Natural killer cell treated with Interleukin-12 subunit alpha and Interleukin-12 subunit beta and Interleukin-15 and Interleukin-18, amount 100 ng/mL, for 72 hours (primary cell): ENCODE results near the gene C3orf22. TPM values are rescaled to one million over a fixed set of nuclear protein-coding genes. Genes with fewer than 3 reads are reported as not detected.

ENCODE experiments used
- ATAC-seq, 2 donors: fragments of 150-1000 bp; cut with Tn5 transposase in 1 of 2; sonication (Bioruptor Pico), chemical (Tn5 transposase) in 1 of 2; 2 replicates each; pipeline ENCODE4 v1.10.0; 2021
- DNase-seq: peaks from one replicate; pipeline ENCODE4 v3.0.0; 2022; ENCODE audit warnings: low spot score
- H3K27ac Mint-ChIP-seq, 2 donors: 1 replicate in 1 of 2; 2 replicates in 1 of 2; pipeline ENCODE4 v1.8.0; 2022; ENCODE audit warnings: mixed read lengths in 2 of 2, mild to moderate bottlenecking in 1 of 2, moderate library complexity in 1 of 2
- H3K27me3 Mint-ChIP-seq, 2 donors: 1 replicate in 1 of 2; 2 replicates in 1 of 2; pipeline ENCODE4 v1.8.0; 2022; ENCODE audit warnings: mixed read lengths in 2 of 2
- H3K36me3 Mint-ChIP-seq: one replicate; pipeline ENCODE4 v1.8.0; 2022; ENCODE audit warnings: mixed read lengths
- H3K4me1 Mint-ChIP-seq, 2 donors: 1 replicate in 1 of 2; 2 replicates in 1 of 2; pipeline ENCODE4 v1.8.0; 2022; ENCODE audit warnings: low read depth in 2 of 2, mixed read lengths in 2 of 2, mild to moderate bottlenecking in 1 of 2
- H3K4me3 Mint-ChIP-seq: one replicate; pipeline ENCODE4 v1.8.0; 2022; ENCODE audit warnings: mixed read lengths
- H3K9me3 Mint-ChIP-seq: 2 replicates; pipeline ENCODE4 v1.8.0; 2022; ENCODE audit warnings: mixed read lengths
- total RNA-seq, 2 donors: library from RNA; stranded (reverse); gene quantifications; one replicate each; pipeline ENCODE4 v1.2.3, GENCODE V29; 2022

The C3orf22 gene
- total RNA-seq, 2 donors from 2014 or later, result not detected

- H3K4me3 Mint-ChIP-seq, result no peak overlapping the region
- DNase-seq (peak; percentile 44), ATAC-seq (no peak)
- H3K4me1 Mint-ChIP-seq, result peaks cover 16% of the 10 kb centered on the region in 2 donors
- H3K9me3 Mint-ChIP-seq, result no peaks in the 10 kb centered on the region
- peaks cover 3% of the 10 kb centered on the region for H3K36me3 Mint-ChIP-seq
- H3K27me3 Mint-ChIP-seq, result peaks cover 4 to 29% of the 10 kb centered on the region in 2 donors
- no peak overlapping the region for H3K27ac Mint-ChIP-seq
These were observed 14.0 kb downstream of the C3orf22 start for GRCh38 chr3:126544596-126545281.

- no peak overlapping the region for H3K4me3 Mint-ChIP-seq
- no peak overlapping the region for H3K27ac Mint-ChIP-seq
- H3K36me3 Mint-ChIP-seq, result peaks cover 4% of the 10 kb centered on the region
- H3K27me3 Mint-ChIP-seq, result peaks cover 0 to 23% of the 10 kb centered on the region in 2 donors
- DNase-seq (peak; percentile 41), ATAC-seq (no peak)
- H3K9me3 Mint-ChIP-seq, result no peaks in the 10 kb centered on the region
- peaks cover 19 to 22% of the 10 kb centered on the region in 2 donors for H3K4me1 Mint-ChIP-seq
These were observed 15.2 kb downstream of the C3orf22 start for GRCh38 chr3:126543457-126544061.

GRCh38 chr3:126542340-126543241, 16.1 kb downstream of the C3orf22 start:
- Mint-ChIP-seq H3K36me3 (peaks cover 4% of the 10 kb centered on the region), H3K9me3 (no peaks in the 10 kb centered on the region), H3K4me3 (no peak overlapping the region), H3K27ac (no peak overlapping the region), H3K4me1 (peaks cover 19 to 22% of the 10 kb centered on the region in 2 donors), H3K27me3 (peaks cover 0 to 23% of the 10 kb centered on the region in 2 donors)
- DNase-seq, result peak; percentile 57
- ATAC-seq, result no peak

- Mint-ChIP-seq H3K27me3 (peaks cover 0 to 22% of the 10 kb centered on the region in 2 donors), H3K4me1 (peaks cover 19 to 22% of the 10 kb centered on the region in 2 donors), H3K36me3 (peaks cover 4% of the 10 kb centered on the region), H3K9me3 (no peaks in the 10 kb centered on the region), H3K27ac (no peak overlapping the region), H3K4me3 (no peak overlapping the region)
- ATAC-seq (no peak), DNase-seq (peak; percentile 55)
These were observed 16.9 kb downstream of the C3orf22 start for GRCh38 chr3:126541628-126542339.

- H3K4me1 Mint-ChIP-seq, result peaks cover 19 to 22% of the 10 kb centered on the region in 2 donors
- ATAC-seq (no peak), DNase-seq (no peak)
- H3K27me3 Mint-ChIP-seq, result peaks cover 0 to 22% of the 10 kb centered on the region in 2 donors
- no peaks in the 10 kb centered on the region for H3K9me3 Mint-ChIP-seq
- H3K36me3 Mint-ChIP-seq, result peaks cover 4% of the 10 kb centered on the region
- H3K4me3 Mint-ChIP-seq, result no peak overlapping the region
- H3K27ac Mint-ChIP-seq, result peak overlapping the region in 1 of 2 donors; percentile 61
These were observed 17.6 kb downstream of the C3orf22 start for GRCh38 chr3:126540951-126541627.

- Mint-ChIP-seq H3K36me3 (peaks cover 4% of the 10 kb centered on the region), H3K27ac (peak overlapping the region; percentile 61 to 72), H3K9me3 (no peaks in the 10 kb centered on the region), H3K4me1 (peaks cover 19 to 22% of the 10 kb centered on the region in 2 donors), H3K4me3 (no peak overlapping the region), H3K27me3 (peaks cover 2 to 23% of the 10 kb centered on the region in 2 donors)
- peak; percentile 39 for DNase-seq
- ATAC-seq, result no peak
These were observed 18.3 kb downstream of the C3orf22 start for GRCh38 chr3:126540342-126540849.

- DNase-seq (peak; percentile 40), ATAC-seq (peak in 1 of 2 donors; percentile 13)
- Mint-ChIP-seq H3K4me3 (no peak overlapping the region), H3K9me3 (no peaks in the 10 kb centered on the region), H3K4me1 (peaks cover 19 to 22% of the 10 kb centered on the region in 2 donors), H3K27ac (peak overlapping the region; percentile 61 to 72), H3K36me3 (peaks cover 4% of the 10 kb centered on the region), H3K27me3 (peaks cover 6 to 29% of the 10 kb centered on the region in 2 donors)
These were observed 19.0 kb downstream of the C3orf22 start for GRCh38 chr3:126539558-126540250.

GRCh38 chr3:126538966-126539365, 19.8 kb downstream of the C3orf22 start:
- DNase-seq (no peak), ATAC-seq (no peak)
- Mint-ChIP-seq H3K36me3 (peaks cover 4% of the 10 kb centered on the region), H3K27ac (no peak overlapping the region), H3K27me3 (peaks cover 12 to 36% of the 10 kb centered on the region in 2 donors), H3K4me3 (no peak overlapping the region), H3K9me3 (no peaks in the 10 kb centered on the region), H3K4me1 (peaks cover 19 to 22% of the 10 kb centered on the region in 2 donors)

- peaks cover 4% of the 10 kb centered on the region for H3K36me3 Mint-ChIP-seq
- H3K27me3 Mint-ChIP-seq, result peaks cover 12 to 41% of the 10 kb centered on the region in 2 donors
- no peak overlapping the region for H3K27ac Mint-ChIP-seq
- H3K4me1 Mint-ChIP-seq, result peaks cover 19 to 22% of the 10 kb centered on the region in 2 donors
- H3K9me3 Mint-ChIP-seq, result no peaks in the 10 kb centered on the region
- ATAC-seq (no peak), DNase-seq (peak; percentile 53)
- H3K4me3 Mint-ChIP-seq, result no peak overlapping the region
These were observed 20.4 kb downstream of the C3orf22 start for GRCh38 chr3:126538316-126538715.

- no peak for DNase-seq
These were observed 20.9 kb downstream of the C3orf22 start for GRCh38 chr3:126537730-126538281.

GRCh38 chr3:126537116-126537729, 21.5 kb downstream of the C3orf22 start:
- ATAC-seq, result peak in 1 of 2 donors; percentile 29

More at GRCh38 chr3:126537730-126538281, 20.9 kb downstream of the C3orf22 start:
- Mint-ChIP-seq H3K27me3 (peaks cover 12 to 41% of the 10 kb centered on the region in 2 donors), H3K36me3 (peaks cover 4% of the 10 kb centered on the region), H3K9me3 (no peaks in the 10 kb centered on the region), H3K4me1 (peaks cover 19 to 22% of the 10 kb centered on the region in 2 donors), H3K4me3 (no peak overlapping the region), H3K27ac (no peak overlapping the region)
- no peak for ATAC-seq

More at GRCh38 chr3:126537116-126537729, 21.5 kb downstream of the C3orf22 start:
- H3K36me3 Mint-ChIP-seq, result peaks cover 4% of the 10 kb centered on the region
- peaks cover 12 to 41% of the 10 kb centered on the region in 2 donors for H3K27me3 Mint-ChIP-seq
- H3K4me1 Mint-ChIP-seq, result peaks cover 19 to 22% of the 10 kb centered on the region in 2 donors
- H3K9me3 Mint-ChIP-seq, result no peaks in the 10 kb centered on the region
- peak; percentile 29 for DNase-seq
- no peak overlapping the region for H3K27ac Mint-ChIP-seq
- H3K4me3 Mint-ChIP-seq, result no peak overlapping the region
